Breast epithelium (tissue), 4 donors: ENCODE results near the gene APC2. TPM values are rescaled to one million over a fixed set of nuclear protein-coding genes. Genes with fewer than 3 reads are reported as not detected.

ENCODE experiments used
- DNase-seq, 2 donors: peaks; one replicate each; pipeline ENCODE4 v3.0.0-alpha.2; 2019; ENCODE audit warnings: low spot score in 2 of 2
- H3K27ac ChIP-seq, 2 donors: fragments of 200-600 bp; sonication (generic) in 1 of 2; one replicate each; pipeline ENCODE4 v1.5.1; 2016 to 2019; ENCODE audit warnings: mild to moderate bottlenecking in 1 of 2
- H3K27me3 ChIP-seq, 2 donors: fragments of 200-600 bp; sonication (generic) in 1 of 2; one replicate each; pipeline versions ENCODE4 v1.5.1 to v1.6.0; 2017 to 2019; ENCODE audit warnings: control low read depth in 1 of 2, mild to moderate bottlenecking in 1 of 2
- H3K36me3 ChIP-seq: fragments of 200-600 bp; one replicate; pipeline ENCODE4 v1.5.1; 2019
- H3K4me1 ChIP-seq, 2 donors: fragments of 200-600 bp; sonication (generic); one replicate each; pipeline ENCODE4 v1.5.1; 2016 to 2019; ENCODE audit warnings: control low read depth in 1 of 2
- H3K4me3 ChIP-seq, 3 donors: fragments of 200-600 bp; sonication (generic); 1 replicate in 2 of 3; 2 replicates in 1 of 3; pipeline ENCODE4 v1.5.1; 2016 to 2019; ENCODE audit warnings: mild to moderate bottlenecking in 3 of 3, moderate library complexity in 2 of 3
- H3K9me3 ChIP-seq, 2 donors: fragments of 200-600 bp; sonication (generic) in 1 of 2; one replicate each; pipeline ENCODE4 v1.5.1; 2016 to 2019; ENCODE audit warnings: control low read depth in 1 of 2
- CTCF ChIP-seq, 3 donors: fragments of 450-650 bp; IDR thresholded peaks; one replicate each; pipeline ENCODE4 v1.5.1; 2016 to 2017; ENCODE audit warnings: antibody characterized with exemption in 3 of 3, mild to moderate bottlenecking in 3 of 3, moderate library complexity in 3 of 3
- POLR2A ChIP-seq: fragments of 450-650 bp; IDR thresholded peaks from one replicate; pipeline ENCODE4 v1.6.1; 2016; ENCODE audit warnings: antibody characterized with exemption, mild to moderate bottlenecking, moderate library complexity
- POLR2AphosphoS5 ChIP-seq, 3 donors: sonication (generic); formaldehyde crosslinking; IDR thresholded peaks; one replicate each; pipeline ENCODE4 v1.6.1; 2017; ENCODE audit warnings: antibody characterized with exemption in 3 of 3
- intact Hi-C: fragments of 100-400 bp; cut with DNase I; formaldehyde crosslinking; loops from one replicate; pipeline ENCODE4 v1.15.1; 2023; ENCODE audit warnings: low total_unique reads
- total RNA-seq, 3 donors: library from RNA; depleted of rRNA; stranded (reverse); fragments of >200 nt; gene quantifications; one replicate each; pipeline ENCODE4 v1.1.0, GENCODE V29; 2016

The APC2 gene
- total RNA-seq, 3 donors from 2014 or later, result under 0.01 to 0.29 (median 0.16) TPM

GRCh38 chr19:1421958-1422305, 28.0 kb upstream of the APC2 start:
- DNase-seq, result no peak
- intact Hi-C loops, result no loop called here
- H3K36me3 ChIP-seq, result no peaks in the 10 kb centered on the region
- H3K27ac ChIP-seq, result peak overlapping the region in 1 of 2 donors; percentile 25
- no peaks in the 10 kb centered on the region for H3K9me3 ChIP-seq
- TF ChIP-seq POLR2A (no peak), CTCF (IDR thresholded peaks at IDR 0.05) (no peak), POLR2AphosphoS5 (IDR thresholded peaks at IDR 0.05) (no peak)
- no peaks in the 10 kb centered on the region for H3K27me3 ChIP-seq
- no peak overlapping the region for H3K4me3 ChIP-seq
- peaks cover 10 to 16% of the 10 kb centered on the region in 2 donors for H3K4me1 ChIP-seq

GRCh38 chr19:1422360-1422759, 27.6 kb upstream of the APC2 start:
- Histone ChIP-seq H3K9me3 (no peaks in the 10 kb centered on the region), H3K4me3 (no peak overlapping the region), H3K4me1 (peaks cover 7 to 12% of the 10 kb centered on the region in 2 donors), H3K27ac (peak overlapping the region in 1 of 2 donors; percentile 25), H3K27me3 (no peaks in the 10 kb centered on the region), H3K36me3 (no peaks in the 10 kb centered on the region)
- DNase-seq, result no peak
- TF ChIP-seq POLR2A, result no peak
- TF ChIP-seq CTCF (IDR thresholded peaks at IDR 0.05), result no peak
- intact Hi-C loops, result no loop called here

- H3K4me1 ChIP-seq, result peaks cover 5 to 6% of the 10 kb centered on the region in 2 donors
- intact Hi-C loops, result no loop called here
- no peak overlapping the region for H3K4me3 ChIP-seq
- H3K36me3 ChIP-seq, result no peaks in the 10 kb centered on the region
- TF ChIP-seq POLR2A, result no peak
- TF ChIP-seq CTCF (IDR thresholded peaks at IDR 0.05), result no peak
- TF ChIP-seq POLR2AphosphoS5 (IDR thresholded peaks at IDR 0.05), result no peak
- no peaks in the 10 kb centered on the region for H3K27me3 ChIP-seq
- no peak for DNase-seq
- no peaks in the 10 kb centered on the region for H3K9me3 ChIP-seq
- no peak overlapping the region for H3K27ac ChIP-seq
These were observed 27.0 kb upstream of the APC2 start for GRCh38 chr19:1422943-1423342.

GRCh38 chr19:1423436-1424191, 26.3 kb upstream of the APC2 start:
- H3K27ac ChIP-seq, result peak overlapping the region in 1 of 2 donors; percentile 25

More at GRCh38 chr19:1423436-1424191, 26.3 kb upstream of the APC2 start:
- intact Hi-C loops, result no loop called here
- no peak for TF ChIP-seq POLR2AphosphoS5 (IDR thresholded peaks at IDR 0.05)
- TF ChIP-seq CTCF (IDR thresholded peaks at IDR 0.05), result no peak
- TF ChIP-seq POLR2A, result no peak
- peaks cover 0 to 1% of the 10 kb centered on the region in 2 donors for H3K4me1 ChIP-seq
- H3K4me3 ChIP-seq, result no peak overlapping the region
- H3K9me3 ChIP-seq, result no peaks in the 10 kb centered on the region
- DNase-seq, result no peak
- H3K36me3 ChIP-seq, result no peaks in the 10 kb centered on the region
- H3K27me3 ChIP-seq, result no peaks in the 10 kb centered on the region
